Stimulated activated CD8-positive, alpha-beta memory T cell treated with anti-CD3 and anti-CD28 coated beads, Interleukin-4, amount 100 ng/mL, for 4 hours (primary cell): ENCODE results near the gene RABGEF1.
"Not testable (repeated sequence)": the region's sequence is repeated elsewhere in the genome, so short reads cannot be mapped to it uniquely, and the experiment has no call there.

Source experiments
- DNase-seq, 2 donors: peaks; one replicate each; pipeline ENCODE4 v3.0.0-alpha.2; 2020; ENCODE audit warnings: low read depth in 2 of 2, low spot score in 1 of 2

Gene RABGEF1

GRCh38 chr7:66807736-66808135, 67.2 kb downstream of the RABGEF1 start:
- DNase-seq, result no peak

GRCh38 chr7:66810716-66811115, 70.2 kb downstream of the RABGEF1 start:
- no peak for DNase-seq

- not testable (repeated sequence) for DNase-seq
Observed at GRCh38 chr7:66815186-66815875, 74.8 kb downstream of the RABGEF1 start.

DNA sequence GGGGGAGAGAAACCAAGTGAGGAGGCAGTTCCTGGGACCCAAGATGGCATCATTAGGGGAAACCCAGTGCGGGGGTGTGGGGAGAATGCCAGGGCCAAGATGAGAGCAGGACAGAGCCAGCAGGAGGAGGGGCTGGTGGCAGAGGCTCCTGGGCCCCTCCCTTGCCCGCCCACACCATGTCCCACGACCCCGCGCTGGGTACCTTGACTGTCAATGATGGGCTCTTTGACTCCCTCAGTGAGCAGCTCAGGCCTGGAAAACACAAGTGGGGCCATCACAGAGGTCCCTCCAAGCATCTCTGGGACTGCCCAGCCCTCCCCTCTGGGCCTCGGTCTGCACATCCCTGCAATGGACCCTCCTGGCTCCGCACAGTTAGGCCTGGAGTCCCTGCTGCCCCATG, 75.4 kb downstream of the RABGEF1 start:
- no peak for DNase-seq

DNA sequence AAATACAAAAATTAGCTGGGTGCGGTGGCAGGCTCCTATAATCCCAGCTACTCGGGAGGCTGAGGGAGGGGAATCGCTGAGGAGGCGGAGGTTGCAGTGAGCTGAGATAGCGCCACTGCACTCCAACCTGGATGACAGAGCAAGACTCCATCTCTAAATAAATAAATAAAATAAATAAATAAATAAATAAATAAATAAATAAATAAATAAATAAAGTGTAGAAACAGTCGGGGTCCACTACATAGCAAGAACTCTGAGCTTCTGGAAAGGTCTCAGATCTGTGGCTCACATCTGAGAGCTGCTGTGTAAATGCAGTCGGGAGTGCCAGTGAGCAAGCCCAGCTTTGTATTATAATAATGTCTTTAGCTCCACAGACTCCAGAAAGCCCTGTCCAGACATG, 76.1 kb downstream of the RABGEF1 start:
- not testable (repeated sequence) for DNase-seq

DNA sequence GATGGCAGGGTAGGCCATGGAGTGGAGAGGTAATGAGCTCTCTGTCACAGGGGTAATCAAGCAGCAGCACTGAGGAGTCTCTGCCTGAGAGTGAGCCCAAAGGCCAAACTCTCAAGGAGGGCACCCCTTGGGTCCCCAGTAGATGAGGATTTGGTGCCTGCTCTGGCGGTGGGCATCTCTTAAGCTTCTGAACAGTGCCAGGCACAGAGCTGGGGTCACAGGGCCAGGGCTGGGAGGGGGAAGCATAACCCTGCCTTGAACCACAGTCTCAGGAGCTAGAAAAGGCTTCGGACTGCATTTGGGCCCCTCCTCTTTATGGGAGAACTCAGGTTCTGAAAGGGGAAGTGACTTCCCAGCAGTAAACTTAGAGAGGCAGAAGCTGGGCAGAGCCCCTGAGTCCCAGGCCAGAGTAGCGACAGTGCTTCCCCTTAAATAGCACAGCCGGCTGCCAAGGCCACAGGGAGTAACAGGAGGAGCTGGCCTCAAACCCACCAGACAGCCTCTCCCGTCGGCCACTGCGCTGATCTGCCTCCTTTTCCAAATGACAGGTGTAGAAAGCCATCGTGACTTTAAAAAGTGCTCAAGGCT, 76.8 kb downstream of the RABGEF1 start:
- not testable (repeated sequence) for DNase-seq

- DNase-seq, result not testable (repeated sequence)
Observed at GRCh38 chr7:66817956-66818355, 77.4 kb downstream of the RABGEF1 start.

DNA sequence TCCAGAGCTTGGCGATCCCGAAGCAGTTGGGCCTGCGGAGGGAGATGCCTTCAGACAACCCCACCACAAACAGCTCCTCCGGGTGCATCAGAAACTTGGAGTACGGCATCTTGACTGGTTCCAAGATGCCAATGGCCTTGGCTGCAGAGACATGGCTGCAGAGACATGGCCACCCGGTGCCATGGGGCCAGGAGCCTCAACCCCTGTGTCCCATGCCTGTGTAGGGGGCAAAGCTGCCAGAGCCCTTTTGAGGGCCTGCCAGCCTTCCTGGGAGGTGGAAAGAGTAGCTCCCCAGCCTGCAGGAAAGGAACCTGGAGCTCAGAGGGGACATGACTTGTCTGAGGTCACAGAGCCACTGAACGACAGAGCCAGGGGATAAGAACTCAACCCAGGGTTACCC, 83.5 kb downstream of the RABGEF1 start:
- DNase-seq, result no peak

DNA sequence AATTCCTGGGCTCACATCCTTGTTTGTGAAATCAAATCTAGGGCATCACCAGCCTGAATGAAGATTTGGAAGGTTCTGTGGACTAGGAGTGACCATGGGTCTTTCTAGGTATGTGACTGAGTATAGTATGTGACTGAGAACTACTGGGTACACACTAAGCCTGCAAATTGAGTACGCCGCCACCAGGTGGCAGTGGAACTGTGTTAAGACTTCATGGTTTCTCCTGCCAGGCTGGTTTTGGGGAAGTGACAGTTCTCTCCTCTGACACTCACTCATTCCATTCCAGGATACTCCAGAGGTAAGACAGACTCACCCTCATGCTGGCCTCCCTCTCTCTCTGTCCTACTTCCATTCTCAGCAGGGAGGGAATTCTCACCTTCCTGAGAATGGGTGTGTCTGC, 85.0 kb downstream of the RABGEF1 start:
- DNase-seq, result not testable (repeated sequence)

GRCh38 chr7:66826649-66827048, 86.1 kb downstream of the RABGEF1 start:
- DNase-seq, result no peak

- not testable (repeated sequence) for DNase-seq
Observed at GRCh38 chr7:66830976-66831375, 90.4 kb downstream of the RABGEF1 start.

GRCh38 chr7:66832531-66833351, 92.2 kb downstream of the RABGEF1 start:
- no peak for DNase-seq

GRCh38 chr7:66837007-66837406, 96.5 kb downstream of the RABGEF1 start:
- no peak for DNase-seq

GRCh38 chr7:66837661-66838060, 97.1 kb downstream of the RABGEF1 start:
- DNase-seq, result no peak

DNA sequence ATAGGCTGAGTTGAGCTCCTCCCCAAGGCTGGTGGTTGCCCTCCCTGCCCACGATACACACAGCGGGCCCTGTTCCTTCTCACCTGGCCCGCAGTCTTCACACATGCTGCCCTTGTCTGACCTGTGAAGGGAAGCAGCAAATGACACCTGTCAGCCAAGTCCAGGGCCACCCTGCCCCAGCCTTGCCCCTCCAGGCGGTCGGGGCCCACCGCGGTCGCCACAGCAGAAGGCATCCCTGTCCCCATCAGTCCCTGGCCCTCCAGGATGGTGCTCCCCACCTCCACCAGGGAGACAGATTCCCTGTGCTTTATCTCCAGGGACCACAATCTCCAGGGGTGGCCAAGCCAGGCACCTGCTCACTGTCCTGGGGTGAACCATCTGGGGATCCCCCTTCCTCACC, 99.3 kb downstream of the RABGEF1 start:
- no peak for DNase-seq

DNA sequence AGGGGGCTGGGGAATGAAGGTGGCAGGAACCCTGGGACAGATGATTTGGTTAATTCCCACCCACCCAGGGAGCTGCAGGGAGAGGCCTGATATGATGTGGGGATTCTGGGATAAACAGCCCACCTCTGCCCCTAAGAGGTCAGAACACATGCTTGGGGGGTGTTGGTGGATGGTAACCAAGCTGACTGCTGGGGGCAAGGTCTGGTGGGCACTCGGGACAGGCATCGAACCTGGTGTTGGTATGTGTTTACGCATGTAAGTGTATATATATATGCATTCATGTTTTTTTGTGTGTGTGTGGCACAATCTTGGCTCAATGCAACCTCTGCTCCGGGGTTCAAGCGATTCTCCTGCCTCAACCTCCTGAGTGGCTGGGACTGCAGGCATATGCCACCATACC, 99.8 kb downstream of the RABGEF1 start:
- no peak for DNase-seq

DNA sequence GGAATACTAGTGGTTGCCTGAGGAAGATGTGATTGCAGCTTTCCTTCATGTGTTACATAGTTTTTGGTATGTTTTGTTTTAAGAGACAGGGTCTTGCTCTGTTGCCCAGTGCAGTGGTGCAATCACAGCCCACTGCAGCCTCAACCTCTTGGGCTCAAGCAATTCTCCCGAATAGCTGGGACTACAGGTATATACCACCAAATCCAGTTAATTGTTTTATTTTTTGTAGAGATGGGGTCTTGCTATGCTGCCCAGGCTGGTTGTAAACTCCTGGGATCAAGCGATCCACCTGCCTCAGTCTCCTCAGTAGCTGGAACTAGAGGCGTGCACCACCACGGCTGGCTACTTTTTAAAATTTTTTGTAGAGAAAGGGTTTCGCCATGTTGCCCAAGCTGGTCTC, 101.4 kb downstream of the RABGEF1 start:
- no peak for DNase-seq

DNA sequence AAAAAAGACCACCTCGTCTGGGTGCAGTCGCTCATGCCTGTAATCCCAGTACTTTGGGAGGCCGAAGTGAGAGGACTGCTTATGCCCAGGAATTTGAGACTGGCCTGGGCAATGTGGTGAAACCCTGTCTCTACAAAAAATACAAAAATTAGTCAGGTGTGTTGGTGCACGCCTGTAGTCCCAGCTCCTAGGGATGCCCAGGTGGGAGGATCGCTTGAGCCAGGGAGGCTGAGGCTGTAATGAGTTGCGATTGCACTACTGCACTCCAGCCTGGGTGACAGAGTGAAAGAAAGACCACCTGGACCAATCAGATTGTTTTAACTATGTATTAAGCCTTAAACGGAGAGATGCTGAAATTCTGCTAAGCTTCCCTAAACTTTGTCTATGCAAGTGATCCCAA, 103.0 kb downstream of the RABGEF1 start:
- DNase-seq, result not testable (repeated sequence)

DNA sequence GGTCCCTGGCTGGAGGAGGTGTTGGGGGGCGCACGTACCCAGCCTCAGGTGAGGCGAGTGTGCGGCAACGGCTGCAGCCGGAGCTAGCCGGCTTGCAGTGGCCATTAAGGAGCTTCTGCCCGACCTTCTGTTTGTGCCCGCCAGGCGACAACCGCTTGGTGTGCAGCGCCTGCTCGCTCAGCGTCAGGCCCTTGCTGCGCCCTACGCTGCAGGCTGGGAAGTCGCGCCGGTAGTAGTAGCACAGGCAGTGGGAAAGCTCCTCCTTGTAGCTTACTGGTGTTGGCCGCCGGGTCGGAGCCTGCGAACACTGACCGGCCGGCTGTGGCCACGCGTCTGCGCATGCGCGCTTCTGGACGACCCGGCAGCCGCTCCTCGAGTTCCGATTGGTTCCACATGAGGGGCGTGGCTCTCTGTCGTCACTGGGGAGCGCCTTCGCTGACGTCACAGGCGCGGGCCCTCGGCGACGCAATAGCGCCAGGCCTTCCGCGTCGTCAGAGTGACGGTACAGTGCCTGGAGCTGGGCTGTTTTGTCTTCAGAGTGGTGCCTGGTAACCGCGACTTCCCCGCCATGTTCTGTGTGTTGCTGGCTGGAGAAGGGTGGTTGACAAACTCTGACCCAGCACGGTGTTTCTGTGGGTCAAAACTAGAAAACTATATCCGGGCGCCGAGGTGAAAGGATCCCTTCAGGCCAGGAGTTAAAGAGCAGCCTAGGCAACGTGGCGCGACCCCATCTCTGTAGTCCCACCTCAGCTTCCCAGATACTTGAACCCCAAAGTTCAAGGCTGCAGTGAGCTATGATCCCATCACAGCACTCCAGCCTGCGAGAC, 104.2 kb downstream of the RABGEF1 start:
- DNase-seq, result peak; percentile 97 to 99

DNA sequence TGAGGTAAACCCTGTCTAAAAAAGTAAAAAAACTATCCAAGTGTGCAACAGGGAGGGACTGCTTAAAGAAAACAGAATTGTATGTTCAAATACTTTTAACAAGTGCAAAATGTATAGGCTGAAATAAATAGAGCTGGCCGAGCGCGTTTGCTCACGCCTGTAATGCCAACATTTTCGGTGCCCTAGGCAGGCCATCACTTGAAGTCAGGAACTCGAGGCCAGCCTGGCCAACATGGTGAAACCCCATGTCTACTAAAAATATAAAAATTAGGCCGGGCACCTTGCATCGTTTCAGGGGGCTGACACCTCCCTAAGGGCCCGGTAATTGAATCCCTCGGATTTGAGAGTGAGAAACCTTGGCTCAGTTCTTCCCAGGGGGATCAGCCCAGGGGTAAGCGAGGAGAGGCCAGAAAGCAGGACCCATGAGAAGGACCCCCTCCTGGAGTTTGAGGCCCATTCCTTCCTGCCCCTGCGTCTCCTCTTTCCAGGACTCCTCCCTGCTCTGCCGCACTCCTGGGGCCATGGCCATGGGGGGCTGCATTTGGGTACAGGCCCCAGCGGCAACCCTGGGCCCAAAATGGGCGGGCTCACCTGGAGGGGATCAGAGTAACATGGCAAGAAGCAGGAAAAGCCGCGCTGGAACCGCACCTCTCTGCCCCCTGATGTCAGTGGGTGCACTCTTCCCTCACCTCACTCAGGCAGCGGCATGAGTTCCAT, 105.0 kb downstream of the RABGEF1 start:
- DNase-seq, result no peak

DNA sequence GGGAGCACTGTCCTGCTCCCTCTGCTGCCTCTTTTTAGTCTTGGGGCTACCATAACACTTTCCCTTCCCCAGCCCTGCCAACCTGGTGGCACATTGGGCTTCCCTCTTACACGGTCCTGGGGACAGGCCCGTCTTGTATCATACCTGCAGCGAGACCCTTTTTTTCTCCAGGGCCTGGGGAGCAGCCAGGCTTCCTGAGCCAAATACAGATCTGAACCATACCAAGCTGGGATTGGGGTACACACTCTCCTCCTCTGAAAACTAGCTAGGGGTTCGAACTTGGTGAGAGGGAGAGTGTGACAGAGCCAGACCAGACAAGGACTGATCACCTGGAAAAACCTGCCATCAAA, 105.5 kb downstream of the RABGEF1 start:
- DNase-seq, result not testable (repeated sequence)
